Measurements from ENCODE around the gene PCDHGA11. TPM values are rescaled to one million over a fixed set of nuclear protein-coding genes. Genes with fewer than 3 reads are reported as not detected.
"Not testable (repeated sequence)": the region's sequence is repeated elsewhere in the genome, so short reads cannot be mapped to it uniquely, and the experiment has no call there.

The PCDHGA11 gene
- total RNA-seq (2014; rRNA removed; shearing (Covaris generic)), result 0.21 and 0.58 TPM in 2 replicates
- polyA plus RNA-seq (2015; cell fraction: cytosol; rRNA removed), result 0.09 and 0.29 TPM in 2 replicates
- polyA plus RNA-seq (2015; cell fraction: nucleus; rRNA removed), result 0.16 TPM in 1 of 2 replicates, not detected in the other

- no peak for DNase-seq (ENCODE audit: low read depth, low spot score)
- in situ Hi-C loops (cut with HindIII; ENCODE audit: low pct_unique_long_range_greater_than_20kb, low sequenced_read_pairs), result no loop called here
Observed at GRCh38 chr5:141420855-141421488, at the start of gene PCDHGA11. TSS of gene PCDHGA11 (plus strand) at chr5:141421051. CDS start at chr5:141421228, 177 bp downstream.

GRCh38 chr5:141371572-141372475, 49.0 kb upstream of the PCDHGA11 start:
- in situ Hi-C loops (cut with HindIII; ENCODE audit: low pct_unique_long_range_greater_than_20kb, low sequenced_read_pairs), result no loop called here
- no peak for DNase-seq (ENCODE audit: low read depth, low spot score)

- in situ Hi-C loops (cut with HindIII; ENCODE audit: low pct_unique_long_range_greater_than_20kb, low sequenced_read_pairs), result no loop called here
- peak; percentile 59 for DNase-seq (ENCODE audit: low read depth, low spot score)
Observed at GRCh38 chr5:141373673-141374317, 47.1 kb upstream of the PCDHGA11 start, which contains the start of gene PCDHGA6. TSS of gene PCDHGA6 (plus strand) at chr5:141373891. CDS start at chr5:141374084, 193 bp downstream.

GRCh38 chr5:141374627-141375026, 46.2 kb upstream of the PCDHGA11 start:
- in situ Hi-C loops (cut with HindIII; ENCODE audit: low pct_unique_long_range_greater_than_20kb, low sequenced_read_pairs), result no loop called here
- no peak for DNase-seq (ENCODE audit: low read depth, low spot score)

- DNase-seq (ENCODE audit: low read depth, low spot score); in situ Hi-C loops (cut with HindIII; ENCODE audit: low pct_unique_long_range_greater_than_20kb, low sequenced_read_pairs): not testable (repeated sequence)
Observed at GRCh38 chr5:141375444-141376155, 45.3 kb upstream of the PCDHGA11 start.

GRCh38 chr5:141382469-141383294, 38.2 kb upstream of the PCDHGA11 start, which contains the start of gene PCDHGA7:
TSS of gene PCDHGA7 (plus strand) at chr5:141382742. CDS start at chr5:141382900, 158 bp downstream.
- in situ Hi-C loops (cut with HindIII; ENCODE audit: low pct_unique_long_range_greater_than_20kb, low sequenced_read_pairs), result no loop called here
- peak; percentile 58 for DNase-seq (ENCODE audit: low read depth, low spot score)

- no peak for DNase-seq (ENCODE audit: low read depth, low spot score)
- in situ Hi-C loops (cut with HindIII; ENCODE audit: low pct_unique_long_range_greater_than_20kb, low sequenced_read_pairs), result no loop called here
Observed at GRCh38 chr5:141383345-141383744, 37.5 kb upstream of the PCDHGA11 start.

GRCh38 chr5:141384471-141385267, 36.2 kb upstream of the PCDHGA11 start:
- DNase-seq (ENCODE audit: low read depth, low spot score), result no peak
- in situ Hi-C loops (cut with HindIII; ENCODE audit: low pct_unique_long_range_greater_than_20kb, low sequenced_read_pairs), result no loop called here

- in situ Hi-C loops (cut with HindIII; ENCODE audit: low pct_unique_long_range_greater_than_20kb, low sequenced_read_pairs); DNase-seq (ENCODE audit: low read depth, low spot score): not testable (repeated sequence)
Observed at GRCh38 chr5:141387557-141388311, 33.1 kb upstream of the PCDHGA11 start, which contains the start of gene PCDHGB4. TSS of gene PCDHGB4 (plus strand) at chr5:141387698. CDS start at chr5:141387885, 187 bp downstream.

- in situ Hi-C loops (cut with HindIII; ENCODE audit: low pct_unique_long_range_greater_than_20kb, low sequenced_read_pairs), result no loop called here
Observed at GRCh38 chr5:141388661-141389060, 32.2 kb upstream of the PCDHGA11 start.

GRCh38 chr5:141389153-141390042, 31.5 kb upstream of the PCDHGA11 start:
- no peak for DNase-seq (ENCODE audit: low read depth, low spot score)
- in situ Hi-C loops (cut with HindIII; ENCODE audit: low pct_unique_long_range_greater_than_20kb, low sequenced_read_pairs), result no loop called here

More at GRCh38 chr5:141388661-141389060, 32.2 kb upstream of the PCDHGA11 start:
- no peak for DNase-seq (ENCODE audit: low read depth, low spot score)

GRCh38 chr5:141392429-141393198, 28.2 kb upstream of the PCDHGA11 start, which contains the start of gene PCDHGA8:
TSS of gene PCDHGA8 (plus strand) at chr5:141392633. CDS start at chr5:141392814, 181 bp downstream.
- in situ Hi-C loops (cut with HindIII; ENCODE audit: low pct_unique_long_range_greater_than_20kb, low sequenced_read_pairs), result no loop called here

GRCh38 chr5:141393267-141393666, 27.6 kb upstream of the PCDHGA11 start:
- in situ Hi-C loops (cut with HindIII; ENCODE audit: low pct_unique_long_range_greater_than_20kb, low sequenced_read_pairs), result no loop called here

More at GRCh38 chr5:141392429-141393198, 28.2 kb upstream of the PCDHGA11 start, which contains the start of gene PCDHGA8:
- no peak for DNase-seq (ENCODE audit: low read depth, low spot score)

More at GRCh38 chr5:141393267-141393666, 27.6 kb upstream of the PCDHGA11 start:
- DNase-seq (ENCODE audit: low read depth, low spot score), result no peak
